ENCODE measurements around the gene EXOG.

GRCh38 chr3:38487323-38487722 lies 8.8 kb upstream of the EXOG start:
- TF ChIP-seq CTCF (IDR thresholded peaks at IDR 0.05; ENCODE audit: low read length) = no peak
- TF ChIP-seq EZH2 (IDR thresholded peaks at IDR 0.05; ENCODE audit: borderline replicate concordance, low read length) = no peak

Data from OCI-LY1 (cell line).